Measurements from ENCODE around the gene KDF1. TPM values are rescaled to one million over a fixed set of nuclear protein-coding genes. Genes with fewer than 3 reads are reported as not detected.

KDF1 gene
- total and polyA plus RNA-seq, 4 donors, result 1.0 to 4.6 (median 1.8) TPM

DNA sequence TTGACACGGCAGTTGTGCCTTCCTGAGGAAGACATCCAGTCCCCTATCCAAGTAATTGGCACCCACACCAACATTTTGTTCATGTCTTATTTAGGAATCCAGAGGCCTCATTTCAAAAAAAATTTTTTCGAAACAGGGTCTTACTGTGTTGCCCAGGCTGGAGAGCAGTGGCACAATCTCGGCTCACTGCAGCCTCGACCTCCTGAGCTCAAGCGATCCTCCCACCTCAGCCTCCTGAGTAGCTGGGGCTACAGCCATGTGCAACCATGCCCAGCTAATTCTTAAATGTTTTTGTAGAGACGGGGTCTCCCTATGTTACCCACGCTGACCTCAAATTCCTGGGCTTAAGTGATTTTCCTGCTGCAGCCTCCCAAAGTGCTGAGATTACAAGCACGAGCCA lies 24.0 kb upstream of the KDF1 start (continued):
- no peak for TF ChIP-seq NR2F2 (IDR thresholded peaks at IDR 0.05)

DNA sequence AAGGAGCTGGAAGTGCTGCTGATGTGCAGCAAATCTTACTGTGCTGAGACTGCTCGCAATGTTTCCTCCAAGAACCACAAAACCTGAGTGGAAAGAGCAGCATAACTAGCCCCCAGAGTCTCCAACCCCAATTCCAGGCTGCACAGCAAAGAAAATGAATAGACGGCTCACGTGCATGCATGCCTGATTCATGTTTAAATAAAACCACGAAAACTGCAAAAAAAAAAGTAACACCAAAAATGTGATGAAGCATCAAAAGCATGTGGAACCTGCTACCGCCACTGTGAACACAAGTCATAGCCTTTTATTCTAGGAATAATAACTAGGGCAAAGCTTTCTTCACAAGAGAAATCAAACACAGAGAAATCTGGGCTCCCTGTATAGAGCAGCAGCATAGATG lies 23.6 kb upstream of the KDF1 start:
- Histone ChIP-seq H3K36me3 (ENCODE audit: control insufficient read depth in 4 of 4, insufficient read depth in 3 of 4, low read depth in 1 of 4, low read length in 3 of 4) (no peaks in the 10 kb centered on the region), H3K27ac (ENCODE audit: low read depth in 1 of 2, low read length in 2 of 2) (no peak overlapping the region), H3K9me3 (ENCODE audit: control insufficient read depth in 4 of 4, low read length in 3 of 4) (no peaks in the 10 kb centered on the region), H3K4me1 (ENCODE audit: control insufficient read depth in 4 of 4, insufficient read depth in 4 of 4, low read length in 3 of 4) (no peaks in the 10 kb centered on the region), H3K9ac (ENCODE audit: low read depth in 1 of 2, low read length in 2 of 2) (no peak overlapping the region), H3K27me3 (ENCODE audit: control insufficient read depth in 4 of 4, insufficient read depth in 4 of 4, low read length in 3 of 4) (no peaks in the 10 kb centered on the region), H3K4me3 (ENCODE audit: low read depth in 1 of 3, low read length in 3 of 3) (no peak overlapping the region)
- WGBS, result 82% methylated on average over 5 of the region's 5 CpGs
- DNase-seq (ENCODE audit: low spot score), result no peak
- TF ChIP-seq HNF4G (IDR thresholded peaks at IDR 0.05) (no peak), GABPA (IDR thresholded peaks at IDR 0.05 in 1 of 2, conservative IDR thresholded peaks at IDR 0.05 in 1 of 2) (no peak), YY1 (IDR thresholded peaks at IDR 0.05) (no peak), FOXA1 (IDR thresholded peaks at IDR 0.05) (no peak), HNF4A (conservative IDR thresholded peaks at IDR 0.05) (no peak), TAF1 (conservative IDR thresholded peaks at IDR 0.05) (no peak), JUND (IDR thresholded peaks at IDR 0.05) (no peak), EGR1 (IDR thresholded peaks at IDR 0.05; ENCODE audit: low read depth in 2 of 2) (no peak), FOXA2 (IDR thresholded peaks at IDR 0.05) (no peak), NR2F2 (IDR thresholded peaks at IDR 0.05) (no peak), SP1 (IDR thresholded peaks at IDR 0.05) (no peak), RAD21 (IDR thresholded peaks at IDR 0.05) (no peak), RXRA (IDR thresholded peaks at IDR 0.05) (no peak)
- TF ChIP-seq, protein P1, sequence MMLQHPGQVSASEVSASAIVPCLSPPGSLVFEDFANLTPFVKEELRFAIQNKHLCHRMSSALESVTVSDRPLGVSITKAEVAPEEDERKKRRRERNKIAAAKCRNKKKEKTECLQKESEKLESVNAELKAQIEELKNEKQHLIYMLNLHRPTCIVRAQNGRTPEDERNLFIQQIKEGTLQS (IDR thresholded peaks at IDR 0.05), result no peak
- TF ChIP-seq, protein P2, sequence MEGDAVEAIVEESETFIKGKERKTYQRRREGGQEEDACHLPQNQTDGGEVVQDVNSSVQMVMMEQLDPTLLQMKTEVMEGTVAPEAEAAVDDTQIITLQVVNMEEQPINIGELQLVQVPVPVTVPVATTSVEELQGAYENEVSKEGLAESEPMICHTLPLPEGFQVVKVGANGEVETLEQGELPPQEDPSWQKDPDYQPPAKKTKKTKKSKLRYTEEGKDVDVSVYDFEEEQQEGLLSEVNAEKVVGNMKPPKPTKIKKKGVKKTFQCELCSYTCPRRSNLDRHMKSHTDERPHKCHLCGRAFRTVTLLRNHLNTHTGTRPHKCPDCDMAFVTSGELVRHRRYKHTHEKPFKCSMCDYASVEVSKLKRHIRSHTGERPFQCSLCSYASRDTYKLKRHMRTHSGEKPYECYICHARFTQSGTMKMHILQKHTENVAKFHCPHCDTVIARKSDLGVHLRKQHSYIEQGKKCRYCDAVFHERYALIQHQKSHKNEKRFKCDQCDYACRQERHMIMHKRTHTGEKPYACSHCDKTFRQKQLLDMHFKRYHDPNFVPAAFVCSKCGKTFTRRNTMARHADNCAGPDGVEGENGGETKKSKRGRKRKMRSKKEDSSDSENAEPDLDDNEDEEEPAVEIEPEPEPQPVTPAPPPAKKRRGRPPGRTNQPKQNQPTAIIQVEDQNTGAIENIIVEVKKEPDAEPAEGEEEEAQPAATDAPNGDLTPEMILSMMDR (IDR thresholded peaks at IDR 0.05; ENCODE audit: low read depth, low read length, missing input control), result no peak
- TF ChIP-seq, protein P3, sequence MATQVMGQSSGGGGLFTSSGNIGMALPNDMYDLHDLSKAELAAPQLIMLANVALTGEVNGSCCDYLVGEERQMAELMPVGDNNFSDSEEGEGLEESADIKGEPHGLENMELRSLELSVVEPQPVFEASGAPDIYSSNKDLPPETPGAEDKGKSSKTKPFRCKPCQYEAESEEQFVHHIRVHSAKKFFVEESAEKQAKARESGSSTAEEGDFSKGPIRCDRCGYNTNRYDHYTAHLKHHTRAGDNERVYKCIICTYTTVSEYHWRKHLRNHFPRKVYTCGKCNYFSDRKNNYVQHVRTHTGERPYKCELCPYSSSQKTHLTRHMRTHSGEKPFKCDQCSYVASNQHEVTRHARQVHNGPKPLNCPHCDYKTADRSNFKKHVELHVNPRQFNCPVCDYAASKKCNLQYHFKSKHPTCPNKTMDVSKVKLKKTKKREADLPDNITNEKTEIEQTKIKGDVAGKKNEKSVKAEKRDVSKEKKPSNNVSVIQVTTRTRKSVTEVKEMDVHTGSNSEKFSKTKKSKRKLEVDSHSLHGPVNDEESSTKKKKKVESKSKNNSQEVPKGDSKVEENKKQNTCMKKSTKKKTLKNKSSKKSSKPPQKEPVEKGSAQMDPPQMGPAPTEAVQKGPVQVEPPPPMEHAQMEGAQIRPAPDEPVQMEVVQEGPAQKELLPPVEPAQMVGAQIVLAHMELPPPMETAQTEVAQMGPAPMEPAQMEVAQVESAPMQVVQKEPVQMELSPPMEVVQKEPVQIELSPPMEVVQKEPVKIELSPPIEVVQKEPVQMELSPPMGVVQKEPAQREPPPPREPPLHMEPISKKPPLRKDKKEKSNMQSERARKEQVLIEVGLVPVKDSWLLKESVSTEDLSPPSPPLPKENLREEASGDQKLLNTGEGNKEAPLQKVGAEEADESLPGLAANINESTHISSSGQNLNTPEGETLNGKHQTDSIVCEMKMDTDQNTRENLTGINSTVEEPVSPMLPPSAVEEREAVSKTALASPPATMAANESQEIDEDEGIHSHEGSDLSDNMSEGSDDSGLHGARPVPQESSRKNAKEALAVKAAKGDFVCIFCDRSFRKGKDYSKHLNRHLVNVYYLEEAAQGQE (IDR thresholded peaks at IDR 0.05), result no peak

DNA sequence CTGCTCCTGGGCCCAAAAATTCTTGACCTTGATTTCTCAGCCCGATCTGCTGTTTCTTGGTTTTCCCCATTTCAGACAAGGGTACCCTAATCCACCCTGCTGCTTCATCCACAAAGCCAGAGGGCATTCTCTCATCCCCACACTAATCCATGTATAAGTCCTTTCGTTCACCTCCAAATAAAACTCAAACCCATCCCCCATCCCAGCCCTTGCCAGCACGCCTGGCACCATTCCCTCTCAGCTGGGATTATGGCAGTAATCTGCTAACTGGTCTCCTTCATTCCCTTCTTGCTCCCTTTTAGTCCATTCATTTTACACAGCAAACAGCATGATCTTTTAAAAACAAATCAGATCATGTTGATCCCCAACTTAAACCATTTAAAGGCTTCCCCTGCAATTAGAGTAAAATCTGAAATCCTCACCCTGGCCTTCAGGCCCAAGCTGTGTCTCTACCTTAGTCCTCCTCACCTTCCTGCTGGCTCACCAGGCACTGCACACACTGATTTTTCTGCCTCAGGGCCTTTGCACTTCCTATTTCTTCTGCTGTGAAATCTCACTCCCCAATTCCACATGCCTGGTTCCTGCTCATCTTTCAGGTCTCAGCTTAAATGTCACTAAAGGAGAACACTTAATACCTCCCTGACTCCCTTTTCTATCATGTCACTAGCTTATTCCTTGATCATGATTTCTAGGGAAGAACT lies 21.0 kb upstream of the KDF1 start:
- H3K36me3 ChIP-seq (ENCODE audit: control insufficient read depth in 4 of 4, insufficient read depth in 3 of 4, low read depth in 1 of 4, low read length in 3 of 4), result no peaks in the 10 kb centered on the region
- H3K9ac ChIP-seq (ENCODE audit: low read depth in 1 of 2, low read length in 2 of 2), result no peak overlapping the region
- no peaks in the 10 kb centered on the region for H3K4me1 ChIP-seq (ENCODE audit: control insufficient read depth in 4 of 4, insufficient read depth in 4 of 4, low read length in 3 of 4)
- no peaks in the 10 kb centered on the region for H3K9me3 ChIP-seq (ENCODE audit: control insufficient read depth in 4 of 4, low read length in 3 of 4)
- no peak overlapping the region for H3K4me3 ChIP-seq (ENCODE audit: low read depth in 1 of 3, low read length in 3 of 3)
- no peaks in the 10 kb centered on the region for H3K27me3 ChIP-seq (ENCODE audit: control insufficient read depth in 4 of 4, insufficient read depth in 4 of 4, low read length in 3 of 4)
- 79% methylated on average over 3 of the region's 3 CpGs for WGBS
- H3K27ac ChIP-seq (ENCODE audit: low read depth in 1 of 2, low read length in 2 of 2), result no peak overlapping the region
- DNase-seq (ENCODE audit: low spot score), result no peak
- TF ChIP-seq YY1 (IDR thresholded peaks at IDR 0.05) (no peak), JUND (IDR thresholded peaks at IDR 0.05) (no peak)
- TF ChIP-seq, protein P1 (IDR thresholded peaks at IDR 0.05), result no peak
- TF ChIP-seq, protein P4, sequence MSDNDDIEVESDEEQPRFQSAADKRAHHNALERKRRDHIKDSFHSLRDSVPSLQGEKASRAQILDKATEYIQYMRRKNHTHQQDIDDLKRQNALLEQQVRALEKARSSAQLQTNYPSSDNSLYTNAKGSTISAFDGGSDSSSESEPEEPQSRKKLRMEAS (IDR thresholded peaks at IDR 0.05), result no peak
